Panc1 (cell line): ENCODE results near the gene CFAP157. TPM values are rescaled to one million over a fixed set of nuclear protein-coding genes. Genes with fewer than 3 reads are reported as not detected.

Experiments
- ATAC-seq: fragments of 200-7000 bp; cut with Tn5 transposase; 2 replicates; pipeline ENCODE4 v1.9.1; 2020; ENCODE audit warnings: mild to moderate bottlenecking, moderate library complexity
- BruUV-seq: library from RNA; stranded (reverse); fragments of 400-500 nt; replicated peaks from 2 replicates; lab custom pipeline; 2021; lab: Mats Ljungman, UMichigan
- CTCF ChIA-PET: fragments of 300-600 bp; sonication (Branson Sonifier 250); formaldehyde crosslinking; loops from one replicate; lab custom pipeline; 2022; ENCODE audit warnings: antibody characterized with exemption; lab: Charles Lee
- POLR2A ChIA-PET: fragments of 300-600 bp; sonication (Branson Sonifier 250); formaldehyde crosslinking; loops from one replicate; lab custom pipeline; 2022; ENCODE audit warnings: antibody characterized with exemption; lab: Charles Lee
- DNase-seq: peaks from one replicate; pipeline ENCODE4 v3.0.0-alpha.2; 2010; ENCODE audit warnings: low read depth, low spot score
- H3K27ac ChIP-seq: 2 replicates; pipeline ENCODE4 v1.5.1; 2011; ENCODE audit warnings: mild to moderate bottlenecking, low read length, inconsistent platforms
- H3K27me3 ChIP-seq: fragments of 200-500 bp; sonication (Bioruptor generic); 2 replicates; pipeline ENCODE4 v1.6.0; 2014; ENCODE audit warnings: low read length, inconsistent platforms; ENCODE audit not compliant: control insufficient read depth, insufficient read depth
- H3K36me3 ChIP-seq: fragments of 200-500 bp; sonication (Bioruptor generic); 2 replicates; pipeline ENCODE4 v1.5.1; 2014; ENCODE audit warnings: inconsistent platforms, mild to moderate bottlenecking, low read length, moderate library complexity; ENCODE audit not compliant: control insufficient read depth, insufficient read depth
- H3K4me1 ChIP-seq: 2 replicates; pipeline ENCODE4 v1.5.1; 2011; ENCODE audit warnings: inconsistent platforms, mild to moderate bottlenecking, low read length, moderate library complexity; ENCODE audit not compliant: control insufficient read depth, insufficient read depth
- H3K4me3 ChIP-seq, 2 experiments: 2 replicates each; pipeline ENCODE4 v1.5.1; 2011 to 2012; ENCODE audit warnings: low read depth in 2 of 2, low read length in 2 of 2, mild to moderate bottlenecking in 2 of 2, inconsistent platforms in 1 of 2, moderate library complexity in 1 of 2
- H3K9me3 ChIP-seq: fragments of 200-500 bp; sonication (Bioruptor generic); 2 replicates; pipeline ENCODE4 v1.5.1; 2014; ENCODE audit warnings: low read depth, mild to moderate bottlenecking, inconsistent platforms, low read length, moderate library complexity; ENCODE audit not compliant: control insufficient read depth, insufficient read depth
- POLR2AphosphoS5 ChIP-seq: IDR thresholded peaks from 2 replicates; pipeline ENCODE4 v1.6.1; 2012; ENCODE audit warnings: mild to moderate bottlenecking, low read depth, low read length, moderate library complexity
- REST ChIP-seq, 2 experiments: IDR thresholded peaks; 2 replicates each; pipeline ENCODE4 v1.6.1; 2011 to 2012; ENCODE audit warnings: low read depth in 2 of 2, control low read depth in 1 of 2, low read length in 1 of 2, mild to moderate bottlenecking in 1 of 2, moderate library complexity in 1 of 2; ENCODE audit not compliant: insufficient read depth in 1 of 2
- SIN3A ChIP-seq: IDR thresholded peaks from 2 replicates; pipeline ENCODE4 v1.6.1; 2012; ENCODE audit warnings: low read depth, mild to moderate bottlenecking, low read length, moderate library complexity, borderline replicate concordance; ENCODE audit not compliant: insufficient read depth
- TCF7L2 ChIP-seq: IDR thresholded peaks from 2 replicates; pipeline ENCODE4 v1.6.1; 2011; ENCODE audit warnings: mild to moderate bottlenecking, low read depth, low read length, inconsistent platforms
- in situ Hi-C: cut with HindIII; loops from 2 replicates; pipeline ENCODE4 v1.10.0; 2016; ENCODE audit warnings: low sequenced_read_pairs, low pct_unique_long_range_greater_than_20kb
- intact Hi-C: fragments of 100-400 bp; cut with micrococcal nuclease; formaldehyde crosslinking; loops from one replicate; pipeline ENCODE4 v1.10.0; 2022; ENCODE audit not compliant: unreplicated experiment
- total RNA-seq: library from RNA; stranded (reverse); gene quantifications from one replicate; pipeline ENCODE4 v1.2.1, GENCODE V29; 2021; ENCODE audit not compliant: unreplicated experiment
- TF ChIP-seq, protein P1 (sequence below): fragments of 450-650 bp; IDR thresholded peaks from 2 replicates; pipeline ENCODE4 v1.5.1; 2017; ENCODE audit warnings: mild to moderate bottlenecking

Gene CFAP157
- total RNA-seq, 1 experiment from 2014 or later, result not detected

DNA sequence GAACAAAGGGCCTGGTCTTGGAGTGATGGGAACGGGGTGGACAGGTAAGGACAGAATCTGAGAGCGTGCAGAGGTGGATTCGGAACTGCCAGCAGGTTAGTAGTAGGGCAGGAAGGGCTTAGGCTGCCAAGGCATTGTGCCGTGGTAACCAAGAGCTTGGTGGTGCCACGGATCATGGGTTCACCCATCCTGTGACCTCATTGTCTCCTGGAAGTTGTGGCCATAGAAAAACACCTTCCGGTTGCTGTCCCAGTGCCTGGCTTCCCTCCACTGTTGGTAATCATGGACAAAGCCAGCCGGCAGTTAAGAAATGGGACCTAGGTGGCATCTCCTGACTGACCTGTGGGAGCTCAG is 42.5 kb upstream of the CFAP157 start:
- Histone ChIP-seq H3K4me1 (no peaks in the 10 kb centered on the region), H3K27ac (no peak overlapping the region), H3K9me3 (no peaks in the 10 kb centered on the region), H3K27me3 (no peaks in the 10 kb centered on the region), H3K4me3 (no peak overlapping the region), H3K36me3 (peaks cover 3% of the 10 kb centered on the region)
- TF ChIP-seq TCF7L2 (no peak), POLR2AphosphoS5 (no peak), SIN3A (no peak), REST (IDR thresholded peaks at IDR 0.05; ENCODE audit: insufficient read depth in 1 of 2, low read depth in 2 of 2, low read length in 1 of 2) (no peak)
- TF ChIP-seq, protein P1, sequence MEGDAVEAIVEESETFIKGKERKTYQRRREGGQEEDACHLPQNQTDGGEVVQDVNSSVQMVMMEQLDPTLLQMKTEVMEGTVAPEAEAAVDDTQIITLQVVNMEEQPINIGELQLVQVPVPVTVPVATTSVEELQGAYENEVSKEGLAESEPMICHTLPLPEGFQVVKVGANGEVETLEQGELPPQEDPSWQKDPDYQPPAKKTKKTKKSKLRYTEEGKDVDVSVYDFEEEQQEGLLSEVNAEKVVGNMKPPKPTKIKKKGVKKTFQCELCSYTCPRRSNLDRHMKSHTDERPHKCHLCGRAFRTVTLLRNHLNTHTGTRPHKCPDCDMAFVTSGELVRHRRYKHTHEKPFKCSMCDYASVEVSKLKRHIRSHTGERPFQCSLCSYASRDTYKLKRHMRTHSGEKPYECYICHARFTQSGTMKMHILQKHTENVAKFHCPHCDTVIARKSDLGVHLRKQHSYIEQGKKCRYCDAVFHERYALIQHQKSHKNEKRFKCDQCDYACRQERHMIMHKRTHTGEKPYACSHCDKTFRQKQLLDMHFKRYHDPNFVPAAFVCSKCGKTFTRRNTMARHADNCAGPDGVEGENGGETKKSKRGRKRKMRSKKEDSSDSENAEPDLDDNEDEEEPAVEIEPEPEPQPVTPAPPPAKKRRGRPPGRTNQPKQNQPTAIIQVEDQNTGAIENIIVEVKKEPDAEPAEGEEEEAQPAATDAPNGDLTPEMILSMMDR, result no peak
- ATAC-seq (no peak), DNase-seq (no peak)
- in situ Hi-C loops, result no loop called here
- POLR2A ChIA-PET, result no interaction called here
- intact Hi-C loops, result no loop called here
- no TSS peak for BruUV-seq
- CTCF ChIA-PET, result no interaction called here

DNA sequence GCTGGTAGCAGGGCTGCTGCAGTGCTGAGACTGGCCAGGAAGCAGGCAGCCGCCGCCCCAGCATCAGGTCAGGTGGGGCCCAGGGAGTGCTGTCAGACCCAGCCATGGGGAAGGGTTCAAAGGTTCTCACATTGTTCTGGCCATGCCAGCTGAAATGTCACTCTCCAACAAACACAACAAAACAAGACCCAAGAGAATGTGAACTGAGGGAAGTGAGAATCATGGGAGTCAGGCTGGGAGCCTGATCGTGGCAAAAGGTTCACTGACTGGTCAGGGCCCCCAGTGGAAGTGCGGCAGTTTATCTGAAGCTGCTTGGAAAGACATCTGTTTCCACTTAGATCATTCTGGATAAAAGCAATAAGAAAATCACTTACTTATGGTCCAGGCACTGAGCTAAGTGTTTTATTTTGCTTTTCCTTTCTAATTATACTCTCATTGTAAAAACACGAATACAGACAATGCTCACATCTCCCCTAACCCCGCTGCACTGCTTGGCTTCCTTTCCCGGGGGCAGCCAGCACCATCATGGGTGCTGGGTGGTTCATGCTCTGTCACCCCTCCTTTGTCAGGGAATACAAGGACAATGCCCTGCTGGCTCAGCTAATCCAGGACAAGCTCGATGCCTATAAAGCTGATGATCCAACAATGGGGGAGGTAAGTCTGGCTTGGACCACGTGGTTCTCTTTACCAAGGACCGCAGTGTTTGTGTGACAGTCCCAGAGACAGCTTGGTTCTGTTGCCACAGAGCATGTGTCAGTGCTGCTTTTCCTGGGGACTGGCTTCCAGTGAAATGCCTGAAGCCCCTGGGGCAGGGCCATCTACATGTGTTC is 41.9 kb upstream of the CFAP157 start:
- peaks cover 3% of the 10 kb centered on the region for H3K36me3 ChIP-seq
- no peak overlapping the region for H3K27ac ChIP-seq
- no peaks in the 10 kb centered on the region for H3K27me3 ChIP-seq
- in situ Hi-C loops (no loop called here), intact Hi-C loops (no loop called here)
- ChIA-PET POLR2A (interaction anchor here (0.5 kb wide), 1 partner anchor 105 kb away, joined by 9 read pairs; no protein-coding TSS in a partner anchor), CTCF (no interaction called here)
- TF ChIP-seq SIN3A, result no peak
- TF ChIP-seq POLR2AphosphoS5, result no peak
- TF ChIP-seq REST (IDR thresholded peaks at IDR 0.05; ENCODE audit: insufficient read depth in 1 of 2, low read depth in 2 of 2, low read length in 1 of 2), result no peak
- H3K4me3 ChIP-seq, result no peak overlapping the region
- BruUV-seq, result no TSS peak
- H3K9me3 ChIP-seq, result no peaks in the 10 kb centered on the region
- no peaks in the 10 kb centered on the region for H3K4me1 ChIP-seq
- ATAC-seq (no peak), DNase-seq (no peak)
